Loucy (cell line): ENCODE data around the gene KRT80.

Source experiments
- H2AFZ ChIP-seq: fragments of 200-600 bp; sonication (generic); 2 replicates; pipeline ENCODE4 v1.6.0; 2016; ENCODE audit warnings: antibody characterized with exemption, mild to moderate bottlenecking, low read length, moderate library complexity
- H3F3A ChIP-seq: fragments of 200-600 bp; 2 replicates; pipeline ENCODE4 v1.6.0; 2016; ENCODE audit warnings: antibody characterized with exemption, low read depth, mild to moderate bottlenecking
- H3K27me3 ChIP-seq: fragments of 200-600 bp; sonication (generic); 2 replicates; pipeline ENCODE4 v1.6.1; 2014; ENCODE audit warnings: low read length, mild to moderate bottlenecking; ENCODE audit not compliant: insufficient read depth, poor library complexity, severe bottlenecking
- H3K36me3 ChIP-seq: fragments of 200-600 bp; sonication (generic); 2 replicates; pipeline ENCODE4 v1.6.1; 2016; ENCODE audit warnings: low read length; ENCODE audit not compliant: insufficient read depth
- H3K4me1 ChIP-seq: fragments of 200-600 bp; sonication (generic); 2 replicates; pipeline ENCODE4 v1.5.1; 2014; ENCODE audit warnings: low read length, mild to moderate bottlenecking; ENCODE audit not compliant: insufficient read depth, poor library complexity, severe bottlenecking
- H3K4me2 ChIP-seq: fragments of 200-600 bp; sonication (generic); 2 replicates; pipeline ENCODE4 v1.6.0; 2014; ENCODE audit warnings: antibody characterized with exemption, low read length, low read depth, mild to moderate bottlenecking; ENCODE audit not compliant: poor library complexity, severe bottlenecking
- H3K4me3 ChIP-seq: fragments of 200-600 bp; sonication (generic); 2 replicates; pipeline ENCODE4 v1.5.1; 2014; ENCODE audit warnings: low read length, mild to moderate bottlenecking, mixed read lengths; ENCODE audit not compliant: poor library complexity, severe bottlenecking
- H3K79me2 ChIP-seq: fragments of 200-600 bp; sonication (generic); 2 replicates; pipeline ENCODE4 v1.6.1; 2014; ENCODE audit warnings: low read length; ENCODE audit not compliant: insufficient read depth
- H3K9ac ChIP-seq: fragments of 200-600 bp; sonication (generic); 2 replicates; pipeline ENCODE4 v1.6.0; 2014; ENCODE audit warnings: mild to moderate bottlenecking, low read depth, low read length, moderate library complexity; ENCODE audit not compliant: poor library complexity, severe bottlenecking
- H3K9me2 ChIP-seq: fragments of 200-600 bp; sonication (generic); replicated peaks from 2 replicates; pipeline ENCODE4 v1.6.1; 2016; ENCODE audit warnings: low read depth, low read length, mixed read lengths
- H3K9me3 ChIP-seq: fragments of 200-600 bp; sonication (generic); 2 replicates; pipeline ENCODE4 v1.6.1; 2014; ENCODE audit warnings: mild to moderate bottlenecking, antibody characterized with exemption, low read length, low read depth; ENCODE audit not compliant: insufficient read depth
- H4K20me1 ChIP-seq: fragments of 200-600 bp; sonication (generic); 2 replicates; pipeline ENCODE4 v1.6.0; 2014; ENCODE audit warnings: antibody characterized with exemption, low read length, mild to moderate bottlenecking; ENCODE audit not compliant: insufficient read depth, poor library complexity, severe bottlenecking
- EZH2phosphoT487 ChIP-seq: fragments of 200-600 bp; IDR thresholded peaks from 2 replicates; pipeline ENCODE4 v1.6.1; 2018; ENCODE audit warnings: antibody characterized with exemption, mild to moderate bottlenecking, moderate library complexity, borderline replicate concordance
- TF ChIP-seq, protein P1 (sequence below): fragments of 200-600 bp; sonication (generic); conservative IDR thresholded peaks from 2 replicates; pipeline ENCODE4 v1.5.1; 2014; ENCODE audit warnings: mild to moderate bottlenecking, antibody characterized with exemption, low read length

KRT80 gene

DNA sequence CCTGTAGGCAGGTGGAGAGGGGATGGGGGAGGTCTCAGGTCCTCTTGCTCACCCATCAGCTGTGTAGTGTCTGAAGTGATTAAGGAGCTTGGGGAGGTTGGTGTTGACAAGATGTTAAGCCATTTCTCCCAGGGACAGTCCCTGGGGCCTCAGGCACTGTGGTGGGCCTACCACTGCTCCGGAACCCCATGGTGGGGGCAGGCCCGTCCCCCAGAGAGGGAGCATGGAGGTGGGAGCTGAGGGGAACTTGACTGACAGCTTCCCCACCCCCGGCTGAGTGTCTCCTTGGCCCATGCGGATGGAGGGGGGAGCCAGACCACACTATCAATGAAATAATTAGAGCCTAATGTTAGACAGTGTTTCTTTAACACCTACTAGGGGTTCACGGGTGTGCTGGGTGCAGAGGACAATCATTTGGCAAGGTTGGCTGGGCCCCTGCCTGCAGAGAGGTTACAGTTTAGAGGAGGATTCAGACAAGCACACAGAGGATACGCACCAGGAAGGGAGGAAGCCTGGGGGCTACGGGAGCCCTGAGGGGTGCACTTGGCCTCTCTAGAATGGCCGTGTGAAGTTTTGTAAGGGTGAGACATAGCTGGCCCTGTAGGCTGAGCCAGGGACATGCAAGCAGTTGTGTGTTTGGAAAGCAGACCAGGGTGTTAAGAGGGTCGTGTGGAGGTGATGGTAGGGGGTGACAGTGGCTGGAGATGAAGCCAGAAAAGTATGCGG lies 19.3 kb upstream of the KRT80 start:
- no peak overlapping the region for H3K4me2 ChIP-seq
- H3K36me3 ChIP-seq: no peaks in the 10 kb centered on the region
- no peak overlapping the region for H2AFZ ChIP-seq
- no peaks in the 10 kb centered on the region for H3F3A ChIP-seq
- no peak overlapping the region for H3K9ac ChIP-seq
- H3K27me3 ChIP-seq: no peaks in the 10 kb centered on the region
- no peaks in the 10 kb centered on the region for H3K9me2 ChIP-seq
- H3K79me2 ChIP-seq: no peaks in the 10 kb centered on the region
- no peaks in the 10 kb centered on the region for H4K20me1 ChIP-seq
- H3K9me3 ChIP-seq: no peaks in the 10 kb centered on the region
- TF ChIP-seq, protein P1, sequence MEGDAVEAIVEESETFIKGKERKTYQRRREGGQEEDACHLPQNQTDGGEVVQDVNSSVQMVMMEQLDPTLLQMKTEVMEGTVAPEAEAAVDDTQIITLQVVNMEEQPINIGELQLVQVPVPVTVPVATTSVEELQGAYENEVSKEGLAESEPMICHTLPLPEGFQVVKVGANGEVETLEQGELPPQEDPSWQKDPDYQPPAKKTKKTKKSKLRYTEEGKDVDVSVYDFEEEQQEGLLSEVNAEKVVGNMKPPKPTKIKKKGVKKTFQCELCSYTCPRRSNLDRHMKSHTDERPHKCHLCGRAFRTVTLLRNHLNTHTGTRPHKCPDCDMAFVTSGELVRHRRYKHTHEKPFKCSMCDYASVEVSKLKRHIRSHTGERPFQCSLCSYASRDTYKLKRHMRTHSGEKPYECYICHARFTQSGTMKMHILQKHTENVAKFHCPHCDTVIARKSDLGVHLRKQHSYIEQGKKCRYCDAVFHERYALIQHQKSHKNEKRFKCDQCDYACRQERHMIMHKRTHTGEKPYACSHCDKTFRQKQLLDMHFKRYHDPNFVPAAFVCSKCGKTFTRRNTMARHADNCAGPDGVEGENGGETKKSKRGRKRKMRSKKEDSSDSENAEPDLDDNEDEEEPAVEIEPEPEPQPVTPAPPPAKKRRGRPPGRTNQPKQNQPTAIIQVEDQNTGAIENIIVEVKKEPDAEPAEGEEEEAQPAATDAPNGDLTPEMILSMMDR: no peak
- no peak for TF ChIP-seq EZH2phosphoT487
- no peak overlapping the region for H3K4me3 ChIP-seq
- H3K4me1 ChIP-seq: no peaks in the 10 kb centered on the region

DNA sequence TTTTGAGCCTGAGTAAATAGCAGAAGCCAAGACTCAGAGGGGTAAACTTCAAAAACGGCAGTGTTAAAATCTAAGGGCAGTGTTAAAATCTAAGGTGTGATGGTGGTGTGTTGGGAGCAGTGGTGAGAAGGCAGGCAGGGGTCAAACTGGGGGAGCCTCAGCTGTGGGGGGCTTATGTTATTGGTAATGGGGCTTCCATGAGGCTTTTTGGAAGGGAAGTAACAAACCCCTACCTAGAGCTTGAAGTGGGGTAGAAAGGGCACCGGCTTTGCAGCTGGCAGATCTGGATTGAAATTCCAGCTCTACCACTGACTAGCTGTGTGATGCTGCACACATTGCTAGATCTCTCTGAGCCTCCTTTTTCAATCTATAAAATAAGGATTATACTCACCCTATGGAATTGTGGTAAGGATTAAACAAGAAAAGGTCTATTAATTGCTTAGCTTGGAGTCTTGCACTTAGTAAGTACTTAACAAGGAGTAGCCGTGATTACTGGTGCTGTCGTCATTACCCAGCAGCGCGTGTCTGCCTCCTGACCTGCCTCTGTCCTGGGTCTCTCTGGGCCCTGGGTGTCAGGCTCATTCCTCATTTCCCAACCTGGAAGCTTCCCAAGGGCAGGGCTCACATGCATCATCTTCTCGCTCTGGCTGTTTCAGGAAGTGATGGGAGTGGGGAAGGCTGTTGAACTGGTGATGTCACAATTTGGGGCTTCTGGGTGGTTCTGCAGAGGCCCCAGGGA lies 18.5 kb upstream of the KRT80 start:
- no peaks in the 10 kb centered on the region for H3K4me1 ChIP-seq
- H3K27me3 ChIP-seq: no peaks in the 10 kb centered on the region
- H2AFZ ChIP-seq: no peak overlapping the region
- H3K79me2 ChIP-seq: no peaks in the 10 kb centered on the region
- H4K20me1 ChIP-seq: no peaks in the 10 kb centered on the region
- H3K9ac ChIP-seq: no peak overlapping the region
- no peaks in the 10 kb centered on the region for H3K9me2 ChIP-seq
- H3K36me3 ChIP-seq: no peaks in the 10 kb centered on the region
- no peaks in the 10 kb centered on the region for H3F3A ChIP-seq
- no peak overlapping the region for H3K4me2 ChIP-seq
- TF ChIP-seq, protein P1: no peak
- no peak for TF ChIP-seq EZH2phosphoT487
- no peak overlapping the region for H3K4me3 ChIP-seq
- H3K9me3 ChIP-seq: no peaks in the 10 kb centered on the region

DNA sequence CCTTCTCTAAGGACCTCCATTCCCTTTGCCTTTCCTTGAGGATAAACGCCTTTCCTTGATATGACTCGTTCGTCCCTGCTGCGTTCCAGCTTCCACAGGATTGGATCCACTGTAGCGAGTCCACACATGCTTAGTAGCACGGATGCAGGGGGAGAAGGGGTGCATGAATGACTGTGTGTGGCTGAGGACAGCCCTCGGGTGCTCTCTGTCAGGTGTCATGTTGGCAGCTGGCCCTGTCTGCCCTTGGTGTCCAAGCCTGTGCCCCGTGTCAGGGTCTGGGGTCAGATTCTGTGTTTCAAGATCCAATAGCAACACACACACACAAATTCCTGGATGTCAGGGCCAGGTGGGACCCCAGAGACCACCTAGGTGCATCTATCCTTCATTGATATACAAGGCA lies 17.5 kb upstream of the KRT80 start:
- Histone ChIP-seq H3K4me2 (no peak overlapping the region), H3K9ac (no peak overlapping the region), H4K20me1 (no peaks in the 10 kb centered on the region), H3K27me3 (no peaks in the 10 kb centered on the region), H3K4me1 (no peaks in the 10 kb centered on the region), H3F3A (no peaks in the 10 kb centered on the region), H3K36me3 (no peaks in the 10 kb centered on the region), H2AFZ (no peak overlapping the region), H3K79me2 (no peaks in the 10 kb centered on the region), H3K9me2 (no peaks in the 10 kb centered on the region), H3K9me3 (no peaks in the 10 kb centered on the region), H3K4me3 (no peak overlapping the region)
- no peak for TF ChIP-seq EZH2phosphoT487
- TF ChIP-seq, protein P1: no peak
